GM21360 (cell line): ENCODE data around the gene CEBPZ.

Experiments
- ATAC-seq: cut with Tn5 transposase; IDR thresholded peaks from one replicate; pipeline ENCODE4 v1.9.1; 2021; ENCODE audit warnings: mild to moderate bottlenecking, moderate library complexity; ENCODE audit not compliant: unreplicated experiment

Gene CEBPZ

GRCh38 chr2:37180640-37181039, 50.8 kb downstream of the CEBPZ start:
- ATAC-seq, result no peak

- ATAC-seq, result no peak
Measured at GRCh38 chr2:37180006-37180639, 51.3 kb downstream of the CEBPZ start.

- ATAC-seq, result no peak
Measured at GRCh38 chr2:37173741-37174140, 57.7 kb downstream of the CEBPZ start.

GRCh38 chr2:37171624-37171950, 59.8 kb downstream of the CEBPZ start:
- ATAC-seq, result no peak

DNA sequence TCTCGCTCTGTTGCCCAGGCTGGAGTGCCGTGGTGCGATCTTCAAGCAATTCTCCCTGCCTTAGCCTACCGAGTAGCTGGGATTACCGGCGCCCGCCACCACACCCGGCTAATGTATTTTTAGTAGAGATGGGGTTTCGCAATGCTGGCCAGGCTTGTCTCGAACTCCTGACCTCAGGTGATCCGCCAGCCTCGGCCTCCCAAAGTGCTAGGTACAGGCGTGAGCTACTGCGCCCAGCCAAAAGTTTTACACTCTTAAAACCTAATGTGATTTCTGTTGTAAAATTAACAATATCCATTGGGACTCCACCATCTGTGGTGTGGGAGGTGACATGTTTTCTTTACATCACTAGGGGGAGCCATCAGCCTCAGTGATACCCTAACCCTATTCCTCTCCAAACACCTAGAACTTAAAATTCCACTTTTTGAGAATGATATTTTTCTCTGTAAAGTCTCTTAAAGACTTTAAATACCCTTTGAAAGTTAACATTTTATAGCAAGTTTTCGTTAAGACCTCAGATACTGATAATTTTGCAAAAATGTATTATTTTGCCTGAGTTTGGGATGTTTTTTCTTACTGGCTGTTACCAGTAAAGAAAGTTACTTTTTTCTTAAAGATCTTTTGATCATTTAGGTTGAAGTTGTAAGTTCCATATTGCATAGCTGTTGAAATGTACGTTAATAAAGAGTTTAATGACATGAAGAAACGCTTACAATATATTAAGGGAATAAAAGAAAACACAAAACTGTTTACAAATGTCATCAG, 63.0 kb downstream of the CEBPZ start:
- ATAC-seq, result no peak

DNA sequence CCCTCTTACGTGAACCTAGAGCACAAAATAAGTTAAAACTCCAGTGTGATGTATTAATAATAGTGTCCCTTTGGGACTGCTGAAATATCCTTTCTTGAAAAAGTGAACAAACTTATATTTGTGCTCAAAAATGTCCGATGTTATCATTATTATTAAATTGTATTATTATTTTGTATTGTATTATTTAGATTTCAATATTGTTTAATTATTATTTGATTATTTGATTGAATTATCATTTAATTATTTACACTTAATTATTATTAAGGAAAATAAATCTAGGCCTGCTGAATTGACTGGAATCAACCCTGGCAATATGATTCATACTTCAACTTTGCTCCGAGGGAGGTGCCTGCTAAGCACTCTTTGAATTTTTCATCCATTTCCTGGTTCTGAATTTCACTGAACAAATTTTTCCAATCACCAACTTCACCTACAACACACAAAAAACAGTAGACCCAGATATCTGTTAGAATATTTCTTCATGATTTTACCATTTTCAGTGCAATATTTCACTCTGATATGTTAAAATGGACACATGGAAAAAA, 63.7 kb downstream of the CEBPZ start:
- no peak for ATAC-seq

GRCh38 chr2:37164757-37165156, 66.6 kb downstream of the CEBPZ start:
- no peak for ATAC-seq

GRCh38 chr2:37156857-37157714, 74.3 kb downstream of the CEBPZ start, which contains the start of gene EIF2AK2:
TSS of gene EIF2AK2 (minus strand) at chr2:37156980. CDS start at chr2:37147806, 9,174 bp downstream.
- ATAC-seq, result peak; percentile 82

GRCh38 chr2:37156071-37156856, 75.1 kb downstream of the CEBPZ start:
- peak; percentile 7 for ATAC-seq

GRCh38 chr2:37154785-37155184, 76.6 kb downstream of the CEBPZ start:
- no peak for ATAC-seq

DNA sequence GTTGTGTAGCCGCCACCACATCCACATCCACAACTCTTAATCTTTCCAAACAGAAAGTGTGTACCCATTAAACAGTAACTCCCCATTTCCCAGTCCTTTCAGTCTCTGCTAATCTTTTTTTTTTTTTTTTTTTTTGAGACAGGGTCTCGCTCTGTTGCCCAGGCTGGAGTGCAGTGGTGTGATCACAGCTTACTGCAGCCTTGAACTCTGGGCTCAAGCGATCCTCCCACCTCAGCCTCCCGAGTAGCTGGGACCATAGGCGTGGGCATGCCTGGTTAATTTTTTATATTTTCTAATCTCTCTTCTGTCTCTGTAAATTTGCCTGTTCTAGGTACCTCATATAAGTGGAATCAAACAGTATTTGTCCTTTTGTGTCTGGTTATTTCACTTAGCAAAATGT, 78.2 kb downstream of the CEBPZ start:
- no peak for ATAC-seq
